ENCODE data around the gene AKR1C4. TPM values are rescaled to one million over a fixed set of nuclear protein-coding genes. Genes with fewer than 3 reads are reported as not detected.

AKR1C4 gene
- total and polyA plus RNA-seq, 2 of the 8 experiments (the other 6 are each of a cell fraction or from before 2014, with no cell fraction given): not detected

- TF ChIP-seq EP300 (IDR thresholded peaks at IDR 0.05; ENCODE audit: borderline replicate concordance in 1 of 2, low read depth in 2 of 2, low read length in 2 of 2): no peak
Measured at GRCh38 chr10:5243521-5243987, 46.9 kb downstream of the AKR1C4 start (continued).

Data from H1 (cell line).